ENCODE measurements around the gene NT5DC3.

NT5DC3 gene

DNA sequence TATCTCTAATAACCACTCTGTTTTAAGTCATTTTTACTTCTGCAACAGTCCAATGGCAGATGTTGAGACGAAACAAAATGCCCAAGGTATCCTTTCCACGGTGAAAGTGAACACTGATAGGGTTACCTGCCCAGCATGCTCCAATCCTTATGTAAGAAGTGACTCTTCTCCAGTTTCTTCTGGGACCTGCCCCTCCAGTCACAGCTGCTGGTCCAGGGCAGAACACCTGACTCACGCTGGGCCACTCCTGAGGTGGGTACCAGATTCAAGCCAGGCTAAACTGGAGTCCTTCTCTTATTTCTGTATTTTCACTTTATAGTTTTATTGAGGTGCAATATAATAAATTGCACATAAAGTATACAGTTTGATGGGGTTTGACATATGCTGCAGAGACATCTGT is 16.7 kb downstream of the NT5DC3 start:
- no peak for ATAC-seq
- TF ChIP-seq BACH2 (CRISPR knock-in tag; IDR thresholded peaks at IDR 0.05; ENCODE audit: borderline replicate concordance) (no peak), ESRRG (CRISPR knock-in tag; IDR thresholded peaks at IDR 0.05) (no peak)
- TF ChIP-seq, protein P1, sequence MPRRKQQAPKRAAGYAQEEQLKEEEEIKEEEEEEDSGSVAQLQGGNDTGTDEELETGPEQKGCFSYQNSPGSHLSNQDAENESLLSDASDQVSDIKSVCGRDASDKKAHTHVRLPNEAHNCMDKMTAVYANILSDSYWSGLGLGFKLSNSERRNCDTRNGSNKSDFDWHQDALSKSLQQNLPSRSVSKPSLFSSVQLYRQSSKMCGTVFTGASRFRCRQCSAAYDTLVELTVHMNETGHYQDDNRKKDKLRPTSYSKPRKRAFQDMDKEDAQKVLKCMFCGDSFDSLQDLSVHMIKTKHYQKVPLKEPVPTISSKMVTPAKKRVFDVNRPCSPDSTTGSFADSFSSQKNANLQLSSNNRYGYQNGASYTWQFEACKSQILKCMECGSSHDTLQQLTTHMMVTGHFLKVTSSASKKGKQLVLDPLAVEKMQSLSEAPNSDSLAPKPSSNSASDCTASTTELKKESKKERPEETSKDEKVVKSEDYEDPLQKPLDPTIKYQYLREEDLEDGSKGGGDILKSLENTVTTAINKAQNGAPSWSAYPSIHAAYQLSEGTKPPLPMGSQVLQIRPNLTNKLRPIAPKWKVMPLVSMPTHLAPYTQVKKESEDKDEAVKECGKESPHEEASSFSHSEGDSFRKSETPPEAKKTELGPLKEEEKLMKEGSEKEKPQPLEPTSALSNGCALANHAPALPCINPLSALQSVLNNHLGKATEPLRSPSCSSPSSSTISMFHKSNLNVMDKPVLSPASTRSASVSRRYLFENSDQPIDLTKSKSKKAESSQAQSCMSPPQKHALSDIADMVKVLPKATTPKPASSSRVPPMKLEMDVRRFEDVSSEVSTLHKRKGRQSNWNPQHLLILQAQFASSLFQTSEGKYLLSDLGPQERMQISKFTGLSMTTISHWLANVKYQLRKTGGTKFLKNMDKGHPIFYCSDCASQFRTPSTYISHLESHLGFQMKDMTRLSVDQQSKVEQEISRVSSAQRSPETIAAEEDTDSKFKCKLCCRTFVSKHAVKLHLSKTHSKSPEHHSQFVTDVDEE (CRISPR knock-in tag; IDR thresholded peaks at IDR 0.05), result no peak

DNA sequence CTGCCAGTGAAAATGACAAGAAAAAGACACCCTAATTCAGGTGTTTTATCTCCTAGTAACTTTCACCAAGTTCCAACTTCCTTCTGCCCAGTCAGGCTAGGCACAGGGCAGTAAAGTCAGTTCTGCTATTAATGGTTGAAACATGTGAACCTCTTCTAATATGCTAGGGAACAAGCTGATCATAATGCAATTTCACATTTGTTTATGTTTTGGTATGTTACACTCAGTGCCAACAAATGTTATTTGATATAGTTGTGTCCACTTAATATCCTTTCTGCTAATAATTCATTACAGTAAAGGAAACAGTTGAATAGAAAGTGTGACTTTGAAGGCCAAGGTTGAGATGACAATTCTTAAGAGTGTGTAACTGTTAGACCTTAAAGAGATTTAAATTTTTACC is 17.2 kb downstream of the NT5DC3 start:
- peak; percentile 24; the same call in 1 of the 3 replicates for ATAC-seq

DNA sequence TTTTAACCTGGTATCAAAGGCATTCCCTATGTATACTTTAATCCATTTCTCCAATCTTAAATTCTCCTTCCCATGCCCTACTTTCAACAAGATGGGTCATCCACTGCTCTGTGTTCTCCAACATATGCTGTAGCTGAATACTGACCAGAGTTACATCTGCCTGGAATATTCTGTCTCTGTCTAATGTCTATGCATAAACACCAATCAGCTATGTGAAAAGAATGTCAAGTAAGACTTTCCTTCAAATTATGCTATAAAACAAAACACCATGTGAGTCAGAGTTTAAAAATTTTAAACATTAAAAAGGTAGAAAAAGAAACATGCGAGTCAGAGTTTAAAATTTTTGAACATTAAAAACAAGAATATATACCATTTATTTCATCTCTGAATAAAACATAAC is 19.3 kb downstream of the NT5DC3 start:
- ATAC-seq, result peak; percentile 75

More for the DNA sequence above, 17.2 kb downstream of the NT5DC3 start:
- TF ChIP-seq ISL1 (CRISPR knock-in tag; IDR thresholded peaks at IDR 0.05) (no peak), BACH2 (CRISPR knock-in tag; IDR thresholded peaks at IDR 0.05; ENCODE audit: borderline replicate concordance) (no peak), GLIS3 (CRISPR knock-in tag; IDR thresholded peaks at IDR 0.05) (no peak), ARNTL (CRISPR knock-in tag; IDR thresholded peaks at IDR 0.05; ENCODE audit: borderline replicate concordance, low read depth) (no peak), PPARA (CRISPR knock-in tag; IDR thresholded peaks at IDR 0.05; ENCODE audit: borderline replicate concordance) (no peak), TCF4 (CRISPR knock-in tag; IDR thresholded peaks at IDR 0.05; ENCODE audit: borderline replicate concordance) (no peak), ZNF565 (CRISPR knock-in tag; conservative IDR thresholded peaks at IDR 0.05; ENCODE audit: low read depth) (no peak), ESRRG (CRISPR knock-in tag; IDR thresholded peaks at IDR 0.05) (no peak), SNAI2 (CRISPR knock-in tag; IDR thresholded peaks at IDR 0.05) (no peak), OSR1 (CRISPR knock-in tag; IDR thresholded peaks at IDR 0.05) (no peak), ZC3H10 (CRISPR knock-in tag; IDR thresholded peaks at IDR 0.05) (no peak)
- TF ChIP-seq, protein P2, sequence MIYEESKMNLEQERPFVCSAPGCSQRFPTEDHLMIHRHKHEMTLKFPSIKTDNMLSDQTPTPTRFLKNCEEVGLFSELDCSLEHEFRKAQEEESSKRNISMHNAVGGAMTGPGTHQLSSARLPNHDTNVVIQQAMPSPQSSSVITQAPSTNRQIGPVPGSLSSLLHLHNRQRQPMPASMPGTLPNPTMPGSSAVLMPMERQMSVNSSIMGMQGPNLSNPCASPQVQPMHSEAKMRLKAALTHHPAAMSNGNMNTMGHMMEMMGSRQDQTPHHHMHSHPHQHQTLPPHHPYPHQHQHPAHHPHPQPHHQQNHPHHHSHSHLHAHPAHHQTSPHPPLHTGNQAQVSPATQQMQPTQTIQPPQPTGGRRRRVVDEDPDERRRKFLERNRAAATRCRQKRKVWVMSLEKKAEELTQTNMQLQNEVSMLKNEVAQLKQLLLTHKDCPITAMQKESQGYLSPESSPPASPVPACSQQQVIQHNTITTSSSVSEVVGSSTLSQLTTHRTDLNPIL (CRISPR knock-in tag; IDR thresholded peaks at IDR 0.05; ENCODE audit: low read depth), result no peak
- TF ChIP-seq, protein P3, sequence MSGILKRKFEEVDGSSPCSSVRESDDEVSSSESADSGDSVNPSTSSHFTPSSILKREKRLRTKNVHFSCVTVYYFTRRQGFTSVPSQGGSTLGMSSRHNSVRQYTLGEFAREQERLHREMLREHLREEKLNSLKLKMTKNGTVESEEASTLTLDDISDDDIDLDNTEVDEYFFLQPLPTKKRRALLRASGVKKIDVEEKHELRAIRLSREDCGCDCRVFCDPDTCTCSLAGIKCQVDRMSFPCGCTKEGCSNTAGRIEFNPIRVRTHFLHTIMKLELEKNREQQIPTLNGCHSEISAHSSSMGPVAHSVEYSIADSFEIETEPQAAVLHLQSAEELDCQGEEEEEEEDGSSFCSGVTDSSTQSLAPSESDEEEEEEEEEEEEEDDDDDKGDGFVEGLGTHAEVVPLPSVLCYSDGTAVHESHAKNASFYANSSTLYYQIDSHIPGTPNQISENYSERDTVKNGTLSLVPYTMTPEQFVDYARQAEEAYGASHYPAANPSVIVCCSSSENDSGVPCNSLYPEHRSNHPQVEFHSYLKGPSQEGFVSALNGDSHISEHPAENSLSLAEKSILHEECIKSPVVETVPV (CRISPR knock-in tag; IDR thresholded peaks at IDR 0.05), result no peak

DNA sequence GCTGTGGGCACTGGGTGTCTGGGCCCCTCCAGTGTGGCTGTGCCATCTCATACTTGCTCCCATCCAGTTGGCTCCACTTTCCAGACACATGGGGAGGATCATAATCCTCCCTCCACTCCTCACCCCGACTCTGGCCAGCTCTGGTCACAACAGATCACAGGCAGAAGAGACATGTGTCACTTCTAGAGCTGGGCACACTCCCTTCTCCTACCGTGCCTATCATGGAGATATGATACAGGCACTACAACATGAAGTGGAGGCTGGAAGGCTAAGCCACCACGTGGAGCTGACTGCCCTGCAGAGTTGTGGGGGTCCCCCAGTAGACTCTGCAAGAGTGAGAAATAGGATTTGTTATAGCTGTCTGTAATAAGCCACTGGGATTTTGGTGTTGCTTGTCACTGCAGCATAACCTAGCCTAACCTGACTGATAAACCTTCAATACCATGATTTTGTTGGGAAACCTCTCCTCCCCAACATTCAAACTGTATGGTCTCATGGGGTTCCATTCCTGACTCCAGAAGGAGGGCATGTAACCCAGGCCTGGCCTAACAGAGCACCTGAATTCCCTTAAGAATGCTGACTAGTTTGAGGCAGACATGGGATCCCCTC is 20.0 kb downstream of the NT5DC3 start:
- TF ChIP-seq, protein P2 (CRISPR knock-in tag; IDR thresholded peaks at IDR 0.05; ENCODE audit: low read depth), result no peak
- TF ChIP-seq ZNF8 (CRISPR knock-in tag; IDR thresholded peaks at IDR 0.05) (no peak), TOX (CRISPR knock-in tag; IDR thresholded peaks at IDR 0.05; ENCODE audit: borderline replicate concordance) (no peak), ARNTL (CRISPR knock-in tag; IDR thresholded peaks at IDR 0.05; ENCODE audit: borderline replicate concordance, low read depth) (no peak), ZFP30 (CRISPR knock-in tag; IDR thresholded peaks at IDR 0.05) (no peak), ESRRG (CRISPR knock-in tag; IDR thresholded peaks at IDR 0.05) (no peak), ZFP3 (CRISPR knock-in tag; IDR thresholded peaks at IDR 0.05) (no peak), OSR1 (CRISPR knock-in tag; IDR thresholded peaks at IDR 0.05) (no peak), ZNF565 (CRISPR knock-in tag; conservative IDR thresholded peaks at IDR 0.05; ENCODE audit: low read depth) (no peak)
- TF ChIP-seq, protein P4, sequence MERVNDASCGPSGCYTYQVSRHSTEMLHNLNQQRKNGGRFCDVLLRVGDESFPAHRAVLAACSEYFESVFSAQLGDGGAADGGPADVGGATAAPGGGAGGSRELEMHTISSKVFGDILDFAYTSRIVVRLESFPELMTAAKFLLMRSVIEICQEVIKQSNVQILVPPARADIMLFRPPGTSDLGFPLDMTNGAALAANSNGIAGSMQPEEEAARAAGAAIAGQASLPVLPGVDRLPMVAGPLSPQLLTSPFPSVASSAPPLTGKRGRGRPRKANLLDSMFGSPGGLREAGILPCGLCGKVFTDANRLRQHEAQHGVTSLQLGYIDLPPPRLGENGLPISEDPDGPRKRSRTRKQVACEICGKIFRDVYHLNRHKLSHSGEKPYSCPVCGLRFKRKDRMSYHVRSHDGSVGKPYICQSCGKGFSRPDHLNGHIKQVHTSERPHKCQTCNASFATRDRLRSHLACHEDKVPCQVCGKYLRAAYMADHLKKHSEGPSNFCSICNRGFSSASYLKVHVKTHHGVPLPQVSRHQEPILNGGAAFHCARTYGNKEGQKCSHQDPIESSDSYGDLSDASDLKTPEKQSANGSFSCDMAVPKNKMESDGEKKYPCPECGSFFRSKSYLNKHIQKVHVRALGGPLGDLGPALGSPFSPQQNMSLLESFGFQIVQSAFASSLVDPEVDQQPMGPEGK (CRISPR knock-in tag; IDR thresholded peaks at IDR 0.05; ENCODE audit: borderline replicate concordance), result no peak
- ATAC-seq, result no peak

More for the DNA sequence above, 19.3 kb downstream of the NT5DC3 start:
- no peak for TF ChIP-seq GLIS3 (CRISPR knock-in tag; IDR thresholded peaks at IDR 0.05)
- peak; percentile 68 for TF ChIP-seq ISL1 (CRISPR knock-in tag; IDR thresholded peaks at IDR 0.05)

Data from SK-N-SH treated with all-trans-retinoic acid at 6 μM for 48 hours (cell line).